LNCaP clone FGC (cell line): ENCODE results near the gene SYT10.
A peak's percentile ranks its signal among the peaks of the same experiment; 100 is the strongest.

ENCODE experiments used
- DNase-seq: peaks from one replicate; pipeline ENCODE4 v3.0.0-alpha.2; 2011; ENCODE audit warnings: low read depth
- H3K4me3 ChIP-seq: 2 replicates; pipeline ENCODE4 v1.5.1; 2011; ENCODE audit warnings: mild to moderate bottlenecking, low read depth, low read length, control low read depth
- TF ChIP-seq, protein P1 (sequence below): IDR thresholded peaks from 2 replicates; pipeline ENCODE4 v1.5.1; 2012; ENCODE audit warnings: mild to moderate bottlenecking; ENCODE audit not compliant: control insufficient read depth, insufficient read depth; ENCODE audit errors: extremely low read depth

SYT10 gene, protein sequence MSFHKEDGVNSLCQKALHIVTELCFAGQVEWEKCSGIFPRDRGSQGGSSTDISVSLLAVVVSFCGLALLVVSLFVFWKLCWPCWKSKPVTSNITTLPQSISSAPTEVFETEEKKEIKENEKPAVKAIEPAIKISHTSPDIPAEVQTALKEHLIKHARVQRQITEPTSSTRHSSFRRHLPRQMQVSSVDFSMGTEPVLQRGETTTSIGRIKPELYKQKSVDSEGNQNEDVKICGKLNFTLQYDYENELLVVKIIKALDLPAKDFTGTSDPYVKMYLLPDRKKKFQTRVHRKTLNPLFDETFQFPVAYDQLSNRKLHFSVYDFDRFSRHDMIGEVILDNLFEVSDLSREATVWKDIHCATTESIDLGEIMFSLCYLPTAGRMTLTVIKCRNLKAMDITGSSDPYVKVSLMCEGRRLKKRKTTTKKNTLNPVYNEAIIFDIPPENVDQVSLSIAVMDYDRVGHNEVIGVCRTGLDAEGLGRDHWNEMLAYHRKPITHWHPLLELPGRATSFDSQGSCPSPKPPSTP

DNA sequence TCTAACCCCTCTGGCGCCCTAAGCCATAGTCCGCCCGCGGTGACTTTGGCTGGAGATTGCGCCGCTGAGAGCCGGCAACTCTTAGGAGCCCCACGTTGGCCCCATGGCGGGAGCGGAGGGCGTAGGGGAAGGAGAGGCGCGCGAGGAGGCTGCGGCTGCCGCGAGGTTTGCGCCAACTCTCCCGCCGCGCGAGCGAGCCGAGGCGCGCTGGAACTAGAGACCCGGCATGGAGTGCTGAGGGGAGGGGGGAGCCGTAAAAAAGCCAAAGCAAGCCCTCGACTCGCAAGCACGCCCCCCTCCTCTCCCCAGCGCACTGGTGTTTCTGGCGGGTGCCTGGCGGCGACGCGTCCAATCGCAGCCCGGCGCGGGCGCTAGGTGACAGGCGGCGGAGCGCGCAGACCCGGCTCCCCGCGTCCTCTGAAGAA is at the start of gene SYT10:
SYT10 (minus strand) TSS at position 233 of the 425 bp plus-strand sequence. CDS start 297 bp downstream, outside the sequence.
- no peak for DNase-seq
- TF ChIP-seq, protein P1, sequence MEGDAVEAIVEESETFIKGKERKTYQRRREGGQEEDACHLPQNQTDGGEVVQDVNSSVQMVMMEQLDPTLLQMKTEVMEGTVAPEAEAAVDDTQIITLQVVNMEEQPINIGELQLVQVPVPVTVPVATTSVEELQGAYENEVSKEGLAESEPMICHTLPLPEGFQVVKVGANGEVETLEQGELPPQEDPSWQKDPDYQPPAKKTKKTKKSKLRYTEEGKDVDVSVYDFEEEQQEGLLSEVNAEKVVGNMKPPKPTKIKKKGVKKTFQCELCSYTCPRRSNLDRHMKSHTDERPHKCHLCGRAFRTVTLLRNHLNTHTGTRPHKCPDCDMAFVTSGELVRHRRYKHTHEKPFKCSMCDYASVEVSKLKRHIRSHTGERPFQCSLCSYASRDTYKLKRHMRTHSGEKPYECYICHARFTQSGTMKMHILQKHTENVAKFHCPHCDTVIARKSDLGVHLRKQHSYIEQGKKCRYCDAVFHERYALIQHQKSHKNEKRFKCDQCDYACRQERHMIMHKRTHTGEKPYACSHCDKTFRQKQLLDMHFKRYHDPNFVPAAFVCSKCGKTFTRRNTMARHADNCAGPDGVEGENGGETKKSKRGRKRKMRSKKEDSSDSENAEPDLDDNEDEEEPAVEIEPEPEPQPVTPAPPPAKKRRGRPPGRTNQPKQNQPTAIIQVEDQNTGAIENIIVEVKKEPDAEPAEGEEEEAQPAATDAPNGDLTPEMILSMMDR: no peak
- H3K4me3 ChIP-seq: no peak within 1 kb of the TSS; the same call in 1 of the 2 replicates

DNA sequence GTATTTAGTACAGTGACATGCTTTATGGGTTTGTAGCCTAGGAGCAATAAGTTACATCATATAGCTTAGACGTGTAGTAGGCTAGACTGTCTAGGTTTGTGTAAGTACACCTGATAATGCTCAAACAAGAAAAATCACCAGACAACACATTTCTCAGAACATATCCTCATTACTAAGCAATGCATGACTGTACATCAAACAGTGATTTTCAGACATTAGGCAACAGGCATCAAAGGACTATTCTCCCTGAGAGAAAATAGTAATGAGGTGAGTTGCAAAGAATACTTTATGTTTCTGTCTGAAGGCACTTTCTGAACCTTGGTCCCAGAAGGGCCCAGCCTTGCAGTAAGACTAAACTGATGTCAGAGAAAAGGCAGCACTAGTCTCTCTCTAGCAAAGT is 48.4 kb upstream of the SYT10 start:
- H3K4me3 ChIP-seq: no peak overlapping the region
- no peak for DNase-seq
- TF ChIP-seq, protein P1: no peak

DNA sequence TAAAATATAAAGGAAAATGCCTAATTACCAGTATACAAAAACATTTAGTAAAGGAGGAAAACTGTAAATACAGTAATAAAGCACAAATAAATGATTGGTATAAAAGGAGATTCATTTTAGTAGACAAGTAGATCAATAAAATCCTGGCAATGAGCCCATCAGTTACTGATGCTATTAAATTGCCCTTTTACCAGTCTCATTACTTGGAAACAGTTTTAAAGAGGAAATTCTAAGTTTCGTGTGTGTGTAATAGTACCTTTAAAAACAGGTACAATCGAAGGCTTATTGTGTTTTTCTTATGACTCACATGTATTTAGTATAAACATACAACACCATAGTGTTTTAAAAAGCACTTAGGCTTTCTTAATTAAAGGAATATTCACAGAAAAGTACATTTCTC is 46.4 kb upstream of the SYT10 start:
- TF ChIP-seq, protein P1: no peak
- H3K4me3 ChIP-seq: no peak overlapping the region
- peak; percentile 46 for DNase-seq

DNA sequence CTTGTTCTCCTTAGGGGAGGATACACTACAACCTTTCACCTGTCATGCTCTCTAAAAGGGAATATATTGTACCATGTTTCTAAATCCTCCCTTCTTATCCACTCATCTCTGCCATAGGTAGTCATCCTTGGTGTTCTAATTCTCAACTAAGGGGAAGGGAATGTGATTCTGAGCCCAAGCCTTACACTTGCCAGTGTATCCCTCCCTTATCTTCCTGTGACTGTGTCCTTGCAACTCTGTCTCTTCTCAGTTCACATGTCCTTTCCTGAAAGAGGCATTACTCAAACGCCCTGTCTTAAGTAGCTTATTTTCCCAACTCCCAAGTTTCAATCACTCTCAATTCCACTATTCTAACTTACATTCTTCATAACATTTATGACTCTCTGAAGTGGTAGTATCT is 44.5 kb upstream of the SYT10 start:
- no peak overlapping the region for H3K4me3 ChIP-seq
- TF ChIP-seq, protein P1: no peak
- no peak for DNase-seq

DNA sequence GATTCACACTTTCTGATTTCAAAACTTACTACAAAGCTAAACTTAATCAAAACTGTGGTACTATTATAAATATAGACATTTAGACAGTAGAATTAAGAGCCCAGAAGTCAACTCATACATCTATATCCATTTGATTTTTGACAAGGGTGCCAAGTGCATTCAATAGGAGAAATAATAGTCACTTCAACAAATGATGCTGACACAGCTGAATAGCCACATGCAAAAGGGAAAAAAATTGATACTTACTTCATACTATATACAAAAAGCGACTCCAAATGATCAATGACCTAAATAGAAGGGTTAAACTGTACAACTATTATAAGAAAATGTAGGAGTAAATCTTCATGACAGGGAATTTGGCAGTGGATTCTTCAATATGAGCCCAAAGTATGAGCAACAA is 40.7 kb upstream of the SYT10 start:
- no peak for DNase-seq
- no peak overlapping the region for H3K4me3 ChIP-seq
- TF ChIP-seq, protein P1: no peak

DNA sequence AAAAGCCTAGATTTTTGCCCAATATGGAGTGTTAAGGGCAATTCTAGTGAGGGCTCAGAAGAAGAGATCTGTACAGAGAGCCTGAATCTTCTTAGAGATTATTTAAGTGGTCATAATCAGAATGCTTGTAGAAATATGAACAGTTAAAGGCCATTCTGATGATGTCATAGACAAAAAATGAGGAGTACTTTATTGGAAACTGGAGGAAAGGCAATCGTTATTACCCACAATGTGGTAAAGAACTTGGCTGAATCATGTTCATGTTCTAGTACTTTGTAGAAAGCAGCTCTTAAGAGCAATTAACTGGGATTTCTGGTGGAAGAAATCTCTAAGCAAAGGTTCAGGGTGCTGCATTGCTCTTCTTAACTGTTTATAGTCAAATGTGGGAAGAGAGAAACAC is 36.4 kb upstream of the SYT10 start:
- TF ChIP-seq, protein P1: no peak
- no peak overlapping the region for H3K4me3 ChIP-seq
- no peak for DNase-seq
